OCI-LY1 (cell line): ENCODE results near the gene ALS2CL.

Experiments used
- H2AFZ ChIP-seq: fragments of 200-600 bp; sonication (generic), shearing (Covaris generic); 2 replicates; pipeline ENCODE4 v1.6.0; 2014; ENCODE audit warnings: antibody characterized with exemption, mild to moderate bottlenecking, low read length
- H3F3A ChIP-seq: fragments of 200-600 bp; sonication (generic), shearing (Covaris generic); 2 replicates; pipeline ENCODE4 v1.6.0; 2014; ENCODE audit warnings: mild to moderate bottlenecking, antibody characterized with exemption, low read length, moderate library complexity; ENCODE audit not compliant: insufficient read depth
- H3K27ac ChIP-seq: fragments of 200-600 bp; sonication (generic); 2 replicates; pipeline ENCODE4 v1.5.1; 2014; ENCODE audit warnings: low read length, mixed run types, mild to moderate bottlenecking, low read depth; ENCODE audit not compliant: poor library complexity, severe bottlenecking
- H3K27me3 ChIP-seq: fragments of 200-600 bp; sonication (generic); 2 replicates; pipeline ENCODE4 v1.6.0; 2014; ENCODE audit warnings: antibody characterized with exemption, mild to moderate bottlenecking, low read length, moderate library complexity; ENCODE audit not compliant: insufficient read depth
- H3K36me3 ChIP-seq: fragments of 200-600 bp; sonication (generic); 2 replicates; pipeline ENCODE4 v1.6.1; 2014; ENCODE audit warnings: mild to moderate bottlenecking, antibody characterized with exemption, low read length, moderate library complexity, mixed read lengths; ENCODE audit not compliant: insufficient read depth
- H3K4me1 ChIP-seq: fragments of 200-600 bp; sonication (generic); 2 replicates; pipeline ENCODE4 v1.5.1; 2014; ENCODE audit warnings: mild to moderate bottlenecking, low read length, moderate library complexity; ENCODE audit not compliant: insufficient read depth, severe bottlenecking
- H3K4me2 ChIP-seq: fragments of 200-600 bp; sonication (generic), shearing (Covaris generic); 2 replicates; pipeline ENCODE4 v1.6.1; 2014; ENCODE audit warnings: low read length
- H3K4me3 ChIP-seq: fragments of 200-600 bp; sonication (generic); 2 replicates; pipeline ENCODE4 v1.5.1; 2014; ENCODE audit warnings: low read length, low read depth, mild to moderate bottlenecking, mixed read lengths; ENCODE audit not compliant: poor library complexity, severe bottlenecking
- H3K79me2 ChIP-seq: fragments of 200-600 bp; shearing (Covaris generic); 2 replicates; pipeline ENCODE4 v1.6.1; 2016; ENCODE audit warnings: mixed run types, low read length, mixed read lengths; ENCODE audit not compliant: insufficient read depth
- H3K9ac ChIP-seq: fragments of 200-600 bp; sonication (generic), shearing (Covaris generic); 2 replicates; pipeline ENCODE4 v1.6.1; 2014; ENCODE audit warnings: mild to moderate bottlenecking, low read length, mixed read lengths
- H3K9me2 ChIP-seq: fragments of 200-600 bp; sonication (generic), shearing (Covaris generic); 2 replicates; pipeline ENCODE4 v1.6.1; 2014; ENCODE audit warnings: low read depth, mild to moderate bottlenecking, low read length, mixed read lengths
- H3K9me3 ChIP-seq: fragments of 200-600 bp; shearing (Covaris generic); 2 replicates; pipeline ENCODE4 v1.6.1; 2014; ENCODE audit warnings: low read length, mixed read lengths
- H4K20me1 ChIP-seq: fragments of 200-600 bp; sonication (generic), shearing (Covaris generic); 2 replicates; pipeline ENCODE4 v1.6.0; 2016; ENCODE audit warnings: mild to moderate bottlenecking, low read length; ENCODE audit not compliant: insufficient read depth
- EZH2 ChIP-seq: fragments of 200-600 bp; sonication (generic), shearing (Covaris generic); IDR thresholded peaks from 2 replicates; pipeline ENCODE4 v1.8.0; 2017; ENCODE audit warnings: borderline replicate concordance, mixed run types, mild to moderate bottlenecking, antibody characterized with exemption, low read length, moderate library complexity, mixed read lengths
- TF ChIP-seq, protein P1 (sequence below): fragments of 200-600 bp; sonication (generic), shearing (Covaris generic); IDR thresholded peaks from 2 replicates; pipeline ENCODE4 v1.5.1; 2017; ENCODE audit warnings: mild to moderate bottlenecking, antibody characterized with exemption, low read length, moderate library complexity, mixed read lengths

ALS2CL gene

DNA sequence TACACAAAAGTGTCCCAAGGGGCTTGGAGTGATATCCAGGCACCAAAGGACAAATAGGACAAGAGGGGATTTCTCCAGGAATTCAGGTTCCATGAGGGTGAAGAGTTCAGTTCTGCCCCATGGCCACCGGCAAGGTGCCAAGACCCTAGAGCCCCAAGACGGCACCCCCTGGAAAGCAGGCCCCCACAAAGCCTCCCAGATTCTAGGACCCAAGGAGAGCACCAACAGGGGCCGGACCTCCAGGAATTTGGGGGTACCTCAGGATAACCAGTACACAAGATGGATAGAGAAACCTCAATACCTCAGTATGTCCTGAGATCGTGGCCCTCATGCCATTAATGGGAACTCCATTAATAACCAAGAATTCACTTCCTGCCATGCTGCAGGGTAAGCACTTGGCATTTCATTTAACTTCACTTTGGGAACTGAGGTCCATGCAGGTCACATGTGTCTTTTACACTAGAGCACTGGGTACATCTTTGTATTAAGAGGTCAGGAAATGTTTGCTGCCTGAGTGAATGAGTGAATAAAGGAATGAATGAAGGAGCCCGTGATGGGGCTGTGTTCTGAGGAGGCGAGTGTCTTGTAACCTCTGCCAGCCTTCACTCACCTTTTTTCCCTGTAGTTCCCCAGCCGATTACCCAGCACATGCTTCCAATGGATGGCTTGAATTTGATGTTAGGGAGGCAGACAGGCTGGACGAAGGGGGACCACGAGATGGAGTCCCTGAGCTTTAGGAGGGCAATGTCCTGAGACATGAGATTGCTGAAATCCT, 39.7 kb upstream of the ALS2CL start:
- Histone ChIP-seq H3K9ac (no peak overlapping the region), H4K20me1 (no peaks in the 10 kb centered on the region), H3K4me1 (no peaks in the 10 kb centered on the region), H3K27ac (no peak overlapping the region), H3K4me3 (no peak overlapping the region), H3K9me3 (no peaks in the 10 kb centered on the region), H3K9me2 (no peaks in the 10 kb centered on the region), H3K79me2 (no peaks in the 10 kb centered on the region), H3F3A (no peaks in the 10 kb centered on the region), H3K36me3 (no peaks in the 10 kb centered on the region), H2AFZ (no peak overlapping the region), H3K4me2 (no peak overlapping the region), H3K27me3 (peaks cover 5% of the 10 kb centered on the region; the same call in 1 of the 2 replicates)
- TF ChIP-seq, protein P1, sequence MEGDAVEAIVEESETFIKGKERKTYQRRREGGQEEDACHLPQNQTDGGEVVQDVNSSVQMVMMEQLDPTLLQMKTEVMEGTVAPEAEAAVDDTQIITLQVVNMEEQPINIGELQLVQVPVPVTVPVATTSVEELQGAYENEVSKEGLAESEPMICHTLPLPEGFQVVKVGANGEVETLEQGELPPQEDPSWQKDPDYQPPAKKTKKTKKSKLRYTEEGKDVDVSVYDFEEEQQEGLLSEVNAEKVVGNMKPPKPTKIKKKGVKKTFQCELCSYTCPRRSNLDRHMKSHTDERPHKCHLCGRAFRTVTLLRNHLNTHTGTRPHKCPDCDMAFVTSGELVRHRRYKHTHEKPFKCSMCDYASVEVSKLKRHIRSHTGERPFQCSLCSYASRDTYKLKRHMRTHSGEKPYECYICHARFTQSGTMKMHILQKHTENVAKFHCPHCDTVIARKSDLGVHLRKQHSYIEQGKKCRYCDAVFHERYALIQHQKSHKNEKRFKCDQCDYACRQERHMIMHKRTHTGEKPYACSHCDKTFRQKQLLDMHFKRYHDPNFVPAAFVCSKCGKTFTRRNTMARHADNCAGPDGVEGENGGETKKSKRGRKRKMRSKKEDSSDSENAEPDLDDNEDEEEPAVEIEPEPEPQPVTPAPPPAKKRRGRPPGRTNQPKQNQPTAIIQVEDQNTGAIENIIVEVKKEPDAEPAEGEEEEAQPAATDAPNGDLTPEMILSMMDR, result no peak

DNA sequence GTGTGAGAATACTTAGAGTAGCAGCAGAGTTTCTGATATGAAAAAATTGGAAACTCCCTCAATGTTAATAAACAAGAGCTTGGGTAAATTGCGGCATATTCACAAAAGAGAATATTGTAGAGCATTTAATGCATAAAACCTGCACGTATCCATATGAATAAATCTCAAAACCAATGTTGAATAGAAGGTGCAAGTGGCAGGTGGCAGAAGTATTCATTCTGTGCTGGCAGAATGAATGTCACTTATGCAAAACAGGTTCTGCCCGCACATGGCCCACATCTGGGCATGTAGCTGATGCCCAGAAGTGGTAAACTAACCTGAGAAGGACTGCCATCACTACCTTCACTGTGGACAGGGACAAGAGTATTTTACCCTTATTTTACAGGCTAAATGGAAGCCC, 38.3 kb upstream of the ALS2CL start:
- Histone ChIP-seq H3K9me3 (no peaks in the 10 kb centered on the region), H3K9ac (no peak overlapping the region), H3F3A (no peaks in the 10 kb centered on the region)

DNA sequence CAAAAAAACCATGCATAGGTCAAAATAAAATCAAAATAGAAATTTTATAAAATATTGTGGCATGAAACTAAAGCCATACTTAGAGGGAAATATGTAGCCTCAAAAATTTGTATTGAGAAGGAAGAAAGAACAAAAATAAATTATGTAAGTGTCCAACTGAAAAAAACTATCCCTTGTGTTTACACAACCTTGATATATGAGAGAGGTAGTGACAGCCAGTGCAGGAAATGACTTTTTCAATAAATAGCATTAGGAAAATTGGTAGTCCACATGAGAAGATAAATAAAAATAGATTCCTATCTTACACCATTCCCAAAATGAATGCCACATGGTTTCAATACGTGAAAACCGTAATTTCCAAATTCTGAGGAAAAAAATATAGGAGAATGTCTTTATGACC, 37.3 kb upstream of the ALS2CL start:
- H4K20me1 ChIP-seq, result no peaks in the 10 kb centered on the region
- H3K4me1 ChIP-seq, result no peaks in the 10 kb centered on the region
- H3K9ac ChIP-seq, result no peak overlapping the region
- no peak overlapping the region for H3K27ac ChIP-seq
- TF ChIP-seq, protein P1, result no peak
- no peak for TF ChIP-seq EZH2
- H3F3A ChIP-seq, result no peaks in the 10 kb centered on the region
- H3K27me3 ChIP-seq, result peaks cover 5% of the 10 kb centered on the region; the same call in 1 of the 2 replicates
- no peak overlapping the region for H3K4me3 ChIP-seq
- no peaks in the 10 kb centered on the region for H3K9me2 ChIP-seq
- H3K4me2 ChIP-seq, result no peak overlapping the region
- H2AFZ ChIP-seq, result no peak overlapping the region
- no peaks in the 10 kb centered on the region for H3K9me3 ChIP-seq
- no peaks in the 10 kb centered on the region for H3K36me3 ChIP-seq
- H3K79me2 ChIP-seq, result no peaks in the 10 kb centered on the region

More for the DNA sequence above, 38.3 kb upstream of the ALS2CL start:
- H3K4me3 ChIP-seq, result no peak overlapping the region
- H3K4me2 ChIP-seq, result no peak overlapping the region
- no peak for TF ChIP-seq EZH2
- TF ChIP-seq, protein P1, result no peak
- no peaks in the 10 kb centered on the region for H3K79me2 ChIP-seq
- H3K36me3 ChIP-seq, result no peaks in the 10 kb centered on the region
- H3K4me1 ChIP-seq, result no peaks in the 10 kb centered on the region
- no peak overlapping the region for H3K27ac ChIP-seq
- peaks cover 5% of the 10 kb centered on the region; the same call in 1 of the 2 replicates for H3K27me3 ChIP-seq
- H2AFZ ChIP-seq, result no peak overlapping the region
- H3K9me2 ChIP-seq, result no peaks in the 10 kb centered on the region
- H4K20me1 ChIP-seq, result no peaks in the 10 kb centered on the region
